Upper lobe of right lung (tissue), 1 donor: ENCODE results near the gene DNAJC2. TPM values are rescaled to one million over a fixed set of nuclear protein-coding genes. Genes with fewer than 3 reads are reported as not detected.

Experiments
- ATAC-seq: fragments of 200-7000 bp; cut with Tn5 transposase; one replicate; pipeline ENCODE4 v1.9.1; 2020; ENCODE audit warnings: mild to moderate bottlenecking, moderate library complexity
- DNase-seq: peaks from one replicate; pipeline ENCODE4 v3.0.0-alpha.2; 2020
- H3K27ac ChIP-seq: fragments of 200-600 bp; one replicate; pipeline ENCODE4 v1.8.0; 2022
- H3K27me3 ChIP-seq: fragments of 200-600 bp; one replicate; pipeline ENCODE4 v1.8.0; 2022; ENCODE audit warnings: mild to moderate bottlenecking
- H3K36me3 ChIP-seq: fragments of 200-600 bp; one replicate; pipeline ENCODE4 v1.8.0; 2022
- H3K4me1 ChIP-seq: fragments of 200-600 bp; one replicate; pipeline ENCODE4 v1.8.0; 2022
- H3K4me3 ChIP-seq: fragments of 200-600 bp; one replicate; pipeline ENCODE4 v1.8.0; 2022; ENCODE audit warnings: mild to moderate bottlenecking
- H3K9me3 ChIP-seq: fragments of 200-600 bp; one replicate; pipeline ENCODE4 v1.8.0; 2022
- intact Hi-C: fragments of 100-400 bp; cut with DNase I; formaldehyde crosslinking; loops from one replicate; pipeline ENCODE4 v1.11.0; 2022
- total RNA-seq: library from RNA; stranded (reverse); fragmentation: NEBNext Ultra II Directional; extraction: Animal tissue kit (Norgen Biotek cat#: 25700); gene quantifications from one replicate; pipeline ENCODE4 v1.2.1, GENCODE V29; 2021
- TF ChIP-seq, protein P1 (sequence below): fragments of 200-600 bp; IDR thresholded peaks from one replicate; pipeline ENCODE4 v1.8.0; 2022; ENCODE audit warnings: antibody characterized with exemption
- donor health status: DM: no; HTN: yes; CAD: no; lungs with severe emphysema.

DNAJC2 gene
- total RNA-seq, 1 donor from 2014 or later: 19.5 TPM

DNA sequence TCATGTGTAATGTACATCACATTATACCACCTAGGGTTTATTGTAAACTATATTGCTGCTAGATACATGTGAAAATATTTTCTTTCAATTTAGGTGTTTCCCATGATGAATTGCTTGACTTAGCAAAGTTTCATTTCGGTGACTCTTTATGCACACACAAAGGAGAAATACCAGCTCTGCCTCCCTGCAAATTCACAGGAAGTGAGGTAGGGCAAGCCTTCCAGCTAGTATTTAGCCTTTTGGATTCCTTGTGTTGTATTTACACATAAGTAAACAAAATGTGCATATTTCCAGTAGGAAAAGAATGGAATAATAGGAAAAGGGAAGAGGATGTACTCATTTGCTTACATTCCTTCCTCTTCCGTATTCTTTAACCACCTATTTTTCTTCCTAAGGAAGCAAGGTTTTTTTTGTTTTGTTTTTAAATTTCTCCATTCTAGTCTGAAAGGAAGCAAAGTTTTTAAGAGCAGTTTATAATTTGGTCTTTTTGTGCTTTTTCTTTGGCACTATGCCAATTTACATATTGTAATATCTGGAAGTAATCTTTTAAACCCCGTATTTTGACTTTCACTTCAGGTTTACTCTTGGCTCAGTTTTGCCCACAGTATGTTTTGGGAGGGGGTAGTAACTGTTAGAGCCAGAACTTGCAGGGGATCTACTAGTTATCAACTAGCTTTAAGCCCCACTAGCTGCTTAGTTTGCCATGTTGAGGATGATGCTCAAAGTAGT is 36.9 kb downstream of the DNAJC2 start:
- H3K36me3 ChIP-seq: peaks cover 100% of the 10 kb centered on the region
- no peak overlapping the region for H3K27ac ChIP-seq
- no peaks in the 10 kb centered on the region for H3K9me3 ChIP-seq
- H3K27me3 ChIP-seq: no peaks in the 10 kb centered on the region
- intact Hi-C loops: no loop called here
- DNase-seq (no peak), ATAC-seq (no peak)
- no peak overlapping the region for H3K4me3 ChIP-seq
- TF ChIP-seq, protein P1, sequence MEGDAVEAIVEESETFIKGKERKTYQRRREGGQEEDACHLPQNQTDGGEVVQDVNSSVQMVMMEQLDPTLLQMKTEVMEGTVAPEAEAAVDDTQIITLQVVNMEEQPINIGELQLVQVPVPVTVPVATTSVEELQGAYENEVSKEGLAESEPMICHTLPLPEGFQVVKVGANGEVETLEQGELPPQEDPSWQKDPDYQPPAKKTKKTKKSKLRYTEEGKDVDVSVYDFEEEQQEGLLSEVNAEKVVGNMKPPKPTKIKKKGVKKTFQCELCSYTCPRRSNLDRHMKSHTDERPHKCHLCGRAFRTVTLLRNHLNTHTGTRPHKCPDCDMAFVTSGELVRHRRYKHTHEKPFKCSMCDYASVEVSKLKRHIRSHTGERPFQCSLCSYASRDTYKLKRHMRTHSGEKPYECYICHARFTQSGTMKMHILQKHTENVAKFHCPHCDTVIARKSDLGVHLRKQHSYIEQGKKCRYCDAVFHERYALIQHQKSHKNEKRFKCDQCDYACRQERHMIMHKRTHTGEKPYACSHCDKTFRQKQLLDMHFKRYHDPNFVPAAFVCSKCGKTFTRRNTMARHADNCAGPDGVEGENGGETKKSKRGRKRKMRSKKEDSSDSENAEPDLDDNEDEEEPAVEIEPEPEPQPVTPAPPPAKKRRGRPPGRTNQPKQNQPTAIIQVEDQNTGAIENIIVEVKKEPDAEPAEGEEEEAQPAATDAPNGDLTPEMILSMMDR: no peak
- H3K4me1 ChIP-seq: no peaks in the 10 kb centered on the region

DNA sequence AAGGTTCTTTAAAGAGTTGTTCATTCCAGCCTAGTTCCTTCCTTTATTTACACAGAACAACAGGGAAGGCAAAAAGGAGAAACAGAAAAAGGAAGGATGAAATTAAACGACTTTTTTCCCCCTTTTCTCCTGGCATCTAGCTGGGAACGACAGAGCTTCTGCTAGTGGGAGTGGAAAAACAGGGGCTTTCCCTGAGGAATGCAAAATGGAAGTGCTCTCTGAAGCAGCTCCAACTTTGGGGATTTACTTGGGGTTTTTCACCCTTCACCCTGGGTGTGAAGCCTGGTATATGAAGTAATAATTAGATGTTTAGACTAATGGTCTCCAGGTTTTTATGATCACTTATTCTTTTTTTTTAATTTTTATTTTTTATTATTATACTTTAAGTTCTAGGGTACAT is 43.1 kb downstream of the DNAJC2 start:
- intact Hi-C loops: no loop called here
- TF ChIP-seq, protein P1: no peak
- no peak overlapping the region for H3K4me3 ChIP-seq
- peaks cover 78% of the 10 kb centered on the region for H3K36me3 ChIP-seq
- H3K9me3 ChIP-seq: no peaks in the 10 kb centered on the region
- peaks cover 17% of the 10 kb centered on the region for H3K4me1 ChIP-seq
- no peaks in the 10 kb centered on the region for H3K27me3 ChIP-seq
- no peak overlapping the region for H3K27ac ChIP-seq
- ATAC-seq (no peak), DNase-seq (no peak)

DNA sequence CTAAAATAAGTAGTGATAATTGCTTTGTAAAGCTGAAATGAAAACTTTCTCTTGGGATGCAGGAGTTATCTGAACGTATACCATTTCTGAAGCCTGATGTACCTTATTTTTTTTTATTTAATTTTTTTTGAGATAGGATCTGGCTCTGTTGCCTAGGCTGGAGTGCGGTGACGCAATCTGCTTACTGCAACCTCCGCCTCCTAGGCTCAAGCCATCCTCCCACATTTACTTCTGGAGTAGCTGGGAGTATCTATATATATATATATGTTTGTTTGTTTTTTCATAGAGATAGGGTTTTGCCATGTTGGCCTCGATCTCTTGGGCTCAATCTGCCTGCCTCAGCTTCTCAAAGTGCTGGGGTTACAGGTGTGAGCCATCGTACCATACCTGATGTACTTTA is 44.9 kb downstream of the DNAJC2 start:
- H3K9me3 ChIP-seq: no peaks in the 10 kb centered on the region
- H3K27ac ChIP-seq: no peak overlapping the region
- intact Hi-C loops: no loop called here
- DNase-seq: no peak
- no peak overlapping the region for H3K4me3 ChIP-seq
- peaks cover 60% of the 10 kb centered on the region for H3K36me3 ChIP-seq
- peaks cover 17% of the 10 kb centered on the region for H3K4me1 ChIP-seq
- ATAC-seq: no peak
- TF ChIP-seq, protein P1: no peak
- H3K27me3 ChIP-seq: no peaks in the 10 kb centered on the region

DNA sequence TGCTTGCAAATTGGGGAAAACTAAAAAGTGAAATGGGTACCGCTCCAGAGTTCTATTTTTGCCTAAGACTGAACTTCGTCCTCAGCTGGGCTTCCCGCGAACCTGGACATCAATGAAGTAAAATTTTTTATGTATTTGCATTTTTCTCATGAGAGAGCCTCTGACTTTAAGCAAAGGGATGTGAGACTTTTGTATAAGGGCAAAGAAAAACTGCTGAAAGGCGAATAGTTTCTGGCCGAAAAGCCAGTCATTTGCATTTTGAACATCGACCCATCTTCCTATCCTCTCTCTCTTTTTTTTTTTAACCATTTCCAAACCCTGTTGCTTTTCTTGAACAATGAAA is 46.8 kb downstream of the DNAJC2 start:
- ATAC-seq (no peak), DNase-seq (no peak)
- Histone ChIP-seq H3K27me3 (no peaks in the 10 kb centered on the region), H3K4me1 (peaks cover 17% of the 10 kb centered on the region), H3K36me3 (peaks cover 42% of the 10 kb centered on the region), H3K9me3 (no peaks in the 10 kb centered on the region), H3K4me3 (peak overlapping the region; percentile 98), H3K27ac (peak overlapping the region; percentile 91)
- intact Hi-C loops: no loop called here
- TF ChIP-seq, protein P1: no peak

DNA sequence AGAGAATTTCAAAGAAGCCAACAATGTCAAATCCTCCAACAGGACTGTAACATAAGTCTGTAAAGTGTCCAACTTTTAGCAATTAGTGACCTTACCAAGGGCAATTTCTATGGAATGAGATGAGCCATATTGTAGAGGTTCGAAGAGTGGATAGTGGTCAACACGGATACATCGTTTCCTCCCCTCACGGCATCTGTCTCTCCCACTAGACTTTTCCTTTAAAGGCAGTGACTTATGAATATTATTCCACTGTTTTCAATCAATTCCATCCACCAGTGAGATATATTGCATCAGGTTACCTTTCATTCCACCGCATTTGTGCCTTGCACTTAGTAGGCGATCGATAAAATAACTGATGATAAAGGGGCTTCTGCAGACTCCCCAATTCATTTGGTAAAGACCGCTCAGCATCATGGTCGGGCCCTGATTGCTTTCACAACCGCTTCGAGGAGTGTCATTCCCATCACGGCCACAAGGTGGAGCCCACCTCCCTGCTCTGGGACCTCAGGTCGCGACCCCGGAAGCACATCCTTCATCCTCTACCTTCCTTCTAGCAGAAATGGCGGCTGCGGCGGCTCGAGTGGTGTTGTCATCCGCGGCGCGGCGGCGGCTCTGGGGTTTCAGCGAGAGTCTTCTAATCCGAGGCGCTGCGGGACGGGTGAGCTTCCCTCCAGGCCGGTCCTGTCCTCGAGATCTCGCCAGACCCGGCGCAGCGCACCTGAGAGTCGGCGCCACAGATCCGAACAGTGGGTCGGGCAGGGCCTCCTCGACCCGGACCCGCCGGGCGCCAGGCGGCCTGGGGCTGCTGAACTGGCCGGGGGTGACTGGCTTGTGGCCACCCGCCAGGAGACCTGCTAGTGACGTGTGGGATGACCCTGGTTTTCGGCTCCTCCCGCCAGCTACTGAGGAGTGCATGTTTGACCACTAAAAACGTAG is 47.4 kb downstream of the DNAJC2 start, which contains the start of gene PMPCB:
Gene PMPCB (plus strand): TSS at position 535 of the 936 bp plus-strand sequence. CDS start 25 bp downstream, at position 560.
- peak within 1 kb of the TSS; percentile 98 for H3K4me3 ChIP-seq
- TF ChIP-seq, protein P1: peak; percentile 98
- intact Hi-C loops: no loop called here
- H3K36me3 ChIP-seq: peaks cover 35% of the 10 kb centered on the region
- ATAC-seq (peak; percentile 100), DNase-seq (peak; percentile 97)
- H3K4me1 ChIP-seq: peaks cover 17% of the 10 kb centered on the region
- H3K9me3 ChIP-seq: no peaks in the 10 kb centered on the region
- no peaks in the 10 kb centered on the region for H3K27me3 ChIP-seq
- peak within 1 kb of the TSS; percentile 91 for H3K27ac ChIP-seq
